Gastroesophageal sphincter (tissue), 4 donors: Measurements from ENCODE around the gene PTHLH. TPM values are rescaled to one million over a fixed set of nuclear protein-coding genes. Genes with fewer than 3 reads are reported as not detected.

Experiments used
- ATAC-seq: fragments of 150-250 bp; one replicate; pipeline ENCODE4 v1.9.1; 2016; ENCODE audit warnings: mild to moderate bottlenecking, moderate library complexity
- H3K27ac ChIP-seq, 4 donors: fragments of 200-600 bp; sonication (generic) in 3 of 4; 1 replicate in 3 of 4; 2 replicates in 1 of 4; pipeline ENCODE4 v1.5.1; 2016 to 2019
- H3K27me3 ChIP-seq: fragments of 200-600 bp; sonication (generic); one replicate; pipeline ENCODE4 v1.5.1; 2019
- H3K36me3 ChIP-seq, 2 donors: fragments of 200-600 bp; sonication (generic); one replicate each; pipeline ENCODE4 v1.5.1; 2019; ENCODE audit warnings: control low read depth in 1 of 2
- H3K4me1 ChIP-seq, 3 donors: fragments of 200-600 bp; sonication (generic); 1 replicate in 2 of 3; 2 replicates in 1 of 3; pipeline ENCODE4 v1.5.1; 2016 to 2019; ENCODE audit warnings: control low read depth in 2 of 3
- H3K4me3 ChIP-seq, 2 donors: fragments of 200-600 bp; sonication (generic); one replicate each; pipeline ENCODE4 v1.5.1; 2019; ENCODE audit warnings: mild to moderate bottlenecking in 1 of 2, moderate library complexity in 1 of 2
- H3K9me3 ChIP-seq, 3 donors: fragments of 200-600 bp; sonication (generic); one replicate each; pipeline ENCODE4 v1.5.1; 2017 to 2019; ENCODE audit warnings: control low read depth in 2 of 3
- EP300 ChIP-seq: sonication (generic); formaldehyde crosslinking; IDR thresholded peaks from one replicate; pipeline ENCODE4 v1.6.1; 2017; ENCODE audit warnings: antibody characterized with exemption, mild to moderate bottlenecking
- POLR2A ChIP-seq, 2 donors: fragments of 450-650 bp; IDR thresholded peaks; one replicate each; pipeline ENCODE4 v1.6.1; 2017; ENCODE audit warnings: antibody characterized with exemption in 2 of 2, mild to moderate bottlenecking in 2 of 2, moderate library complexity in 1 of 2
- POLR2AphosphoS5 ChIP-seq: sonication (generic); formaldehyde crosslinking; IDR thresholded peaks from one replicate; pipeline ENCODE4 v1.6.1; 2017; ENCODE audit warnings: antibody characterized with exemption
- WGBS, 2 donors: methylation state at CpG; one replicate each; pipeline ENCODE4 v1.1.5; 2018; ENCODE audit warnings: low coverage in 1 of 2; 5-methylcytosine and 5-hydroxymethylcytosine counted together
- total RNA-seq, 4 donors: library from RNA; depleted of rRNA; stranded (reverse); fragments of >200 nt; gene quantifications; one replicate each; pipeline ENCODE4 v1.1.0, GENCODE V29; 2016
- TF ChIP-seq, protein P1 (sequence below), 4 experiments: fragments of 200-600 bp in 2 of 4; fragments of 450-650 bp in 2 of 4; sonication (generic) in 1 of 4; IDR thresholded peaks; one replicate each; pipeline ENCODE4 v1.5.1; 2017 to 2019; ENCODE audit warnings: antibody characterized with exemption in 4 of 4, mild to moderate bottlenecking in 2 of 4, moderate library complexity in 2 of 4

Gene PTHLH
- total RNA-seq, 4 donors from 2014 or later = 0.47 to 3.3 (median 1.9) TPM

DNA sequence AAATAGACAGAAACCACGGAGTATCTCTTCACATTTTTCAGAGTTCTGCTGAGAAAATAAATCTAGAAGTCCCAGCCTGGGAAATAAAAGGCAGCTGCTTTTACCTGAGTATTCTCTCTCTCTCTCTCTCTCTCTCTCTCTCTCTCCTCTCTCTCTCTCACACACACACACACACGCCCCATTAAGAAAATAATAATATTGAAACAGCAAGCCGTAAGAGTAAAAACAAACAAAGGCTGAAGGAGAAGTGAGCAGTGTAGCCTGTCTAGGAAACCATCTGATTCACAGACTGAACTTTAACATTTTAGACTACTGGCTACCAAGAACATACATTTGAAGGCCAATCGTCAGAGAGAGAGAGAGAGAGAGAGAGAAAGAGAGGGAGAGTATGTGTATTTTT lies 8.4 kb downstream of the PTHLH start:
- TF ChIP-seq, protein P1, sequence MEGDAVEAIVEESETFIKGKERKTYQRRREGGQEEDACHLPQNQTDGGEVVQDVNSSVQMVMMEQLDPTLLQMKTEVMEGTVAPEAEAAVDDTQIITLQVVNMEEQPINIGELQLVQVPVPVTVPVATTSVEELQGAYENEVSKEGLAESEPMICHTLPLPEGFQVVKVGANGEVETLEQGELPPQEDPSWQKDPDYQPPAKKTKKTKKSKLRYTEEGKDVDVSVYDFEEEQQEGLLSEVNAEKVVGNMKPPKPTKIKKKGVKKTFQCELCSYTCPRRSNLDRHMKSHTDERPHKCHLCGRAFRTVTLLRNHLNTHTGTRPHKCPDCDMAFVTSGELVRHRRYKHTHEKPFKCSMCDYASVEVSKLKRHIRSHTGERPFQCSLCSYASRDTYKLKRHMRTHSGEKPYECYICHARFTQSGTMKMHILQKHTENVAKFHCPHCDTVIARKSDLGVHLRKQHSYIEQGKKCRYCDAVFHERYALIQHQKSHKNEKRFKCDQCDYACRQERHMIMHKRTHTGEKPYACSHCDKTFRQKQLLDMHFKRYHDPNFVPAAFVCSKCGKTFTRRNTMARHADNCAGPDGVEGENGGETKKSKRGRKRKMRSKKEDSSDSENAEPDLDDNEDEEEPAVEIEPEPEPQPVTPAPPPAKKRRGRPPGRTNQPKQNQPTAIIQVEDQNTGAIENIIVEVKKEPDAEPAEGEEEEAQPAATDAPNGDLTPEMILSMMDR (IDR thresholded peaks at IDR 0.05) = no peak
- no peak for TF ChIP-seq EP300
- no peak for TF ChIP-seq POLR2A (IDR thresholded peaks at IDR 0.05)
- TF ChIP-seq POLR2AphosphoS5 = no peak
- ATAC-seq = no peak
- Histone ChIP-seq H3K4me1 (peaks cover 0 to 21% (median 5%) of the 10 kb centered on the region in 3 donors), H3K27me3 (peaks cover 61% of the 10 kb centered on the region), H3K36me3 (no peaks in the 10 kb centered on the region), H3K27ac (no peak overlapping the region), H3K9me3 (no peaks in the 10 kb centered on the region), H3K4me3 (no peak overlapping the region)
- 61 to 77% methylated on average over 3 to 4 of the region's 4 CpGs for WGBS, 2 donors

DNA sequence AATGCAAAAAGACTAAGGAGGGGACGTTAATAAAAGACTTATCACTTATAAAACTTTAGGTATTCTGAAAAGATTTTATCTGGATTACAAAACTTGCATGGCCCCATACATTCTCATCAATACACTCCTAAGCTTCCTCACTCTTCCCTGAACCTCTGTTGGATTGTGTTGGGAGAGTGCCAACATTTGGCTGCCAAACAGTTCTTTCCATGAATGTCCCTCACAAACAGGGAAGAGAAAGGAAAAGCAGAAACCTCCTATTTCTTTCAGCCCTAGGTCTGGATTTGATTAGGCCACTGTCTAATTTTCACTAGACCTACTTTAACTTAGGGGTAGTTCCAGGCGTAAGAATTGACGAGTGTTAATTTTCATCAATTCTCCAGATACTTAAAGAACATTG lies 11.7 kb downstream of the PTHLH start:
- no peak for ATAC-seq
- Histone ChIP-seq H3K36me3 (no peaks in the 10 kb centered on the region), H3K27me3 (peaks cover 29% of the 10 kb centered on the region), H3K4me3 (no peak overlapping the region), H3K4me1 (no peaks in the 10 kb centered on the region), H3K27ac (no peak overlapping the region), H3K9me3 (no peaks in the 10 kb centered on the region)
- TF ChIP-seq POLR2AphosphoS5 = no peak
- no peak for TF ChIP-seq POLR2A (IDR thresholded peaks at IDR 0.05)
- no peak for TF ChIP-seq EP300
- TF ChIP-seq, protein P1 (IDR thresholded peaks at IDR 0.05) = no peak
- 92 to 97% methylated on average over 3 of the region's 3 CpGs for WGBS, 2 donors

DNA sequence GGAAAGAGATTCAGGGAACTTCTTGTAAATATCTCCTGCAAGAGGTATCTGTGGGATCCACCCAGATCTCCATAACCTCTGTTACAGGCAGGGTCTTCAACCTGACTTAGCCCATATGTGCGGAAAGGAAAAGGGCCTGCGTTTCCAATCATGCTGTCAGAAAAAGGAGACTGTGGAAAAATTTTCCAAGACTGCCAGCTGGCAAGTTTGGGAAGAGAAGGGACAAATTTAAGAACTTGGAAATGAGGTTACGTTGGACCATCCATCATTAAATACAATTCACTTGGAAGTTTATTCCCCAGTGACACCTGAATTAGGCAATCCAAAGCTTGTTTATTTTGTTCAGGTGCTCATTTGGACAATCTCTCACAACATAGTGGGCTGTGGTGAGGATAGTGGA lies 13.9 kb downstream of the PTHLH start:
- TF ChIP-seq, protein P1 (IDR thresholded peaks at IDR 0.05) = no peak
- no peaks in the 10 kb centered on the region for H3K4me1 ChIP-seq
- no peaks in the 10 kb centered on the region for H3K36me3 ChIP-seq
- H3K9me3 ChIP-seq = no peaks in the 10 kb centered on the region
- 70 to 83% methylated on average over 3 of the region's 3 CpGs for WGBS, 2 donors
- H3K4me3 ChIP-seq = no peak overlapping the region
- peaks cover 7% of the 10 kb centered on the region for H3K27me3 ChIP-seq
- no peak overlapping the region for H3K27ac ChIP-seq
- no peak for ATAC-seq

DNA sequence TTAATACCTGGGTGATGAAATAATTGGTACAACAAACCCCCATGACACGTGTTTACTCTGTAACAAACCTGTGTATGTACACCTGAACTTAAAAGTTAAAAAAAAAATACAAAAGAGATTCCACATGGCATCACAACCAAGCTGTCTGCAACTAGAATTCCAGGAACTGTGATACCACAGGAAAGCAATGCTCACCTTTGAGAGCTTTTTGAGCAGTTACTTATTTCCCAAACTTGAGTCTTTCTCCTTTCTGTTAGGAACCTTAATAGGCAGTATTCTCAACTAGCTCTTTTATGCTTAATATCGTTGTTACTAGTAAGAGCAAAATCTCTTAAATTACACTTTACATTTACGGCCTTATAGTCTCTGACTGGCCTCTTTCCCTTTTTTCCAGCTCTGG lies 15.2 kb downstream of the PTHLH start:
- Histone ChIP-seq H3K4me1 (no peaks in the 10 kb centered on the region), H3K4me3 (no peak overlapping the region), H3K27ac (no peak overlapping the region), H3K27me3 (no peaks in the 10 kb centered on the region), H3K9me3 (no peaks in the 10 kb centered on the region), H3K36me3 (no peaks in the 10 kb centered on the region)
- no peak for TF ChIP-seq POLR2AphosphoS5
- no peak for TF ChIP-seq POLR2A (IDR thresholded peaks at IDR 0.05)
- TF ChIP-seq, protein P1 (IDR thresholded peaks at IDR 0.05) = no peak
- ATAC-seq = no peak
- WGBS, 2 donors = 82 to 87% methylated on average over 3 of the region's 3 CpGs

DNA sequence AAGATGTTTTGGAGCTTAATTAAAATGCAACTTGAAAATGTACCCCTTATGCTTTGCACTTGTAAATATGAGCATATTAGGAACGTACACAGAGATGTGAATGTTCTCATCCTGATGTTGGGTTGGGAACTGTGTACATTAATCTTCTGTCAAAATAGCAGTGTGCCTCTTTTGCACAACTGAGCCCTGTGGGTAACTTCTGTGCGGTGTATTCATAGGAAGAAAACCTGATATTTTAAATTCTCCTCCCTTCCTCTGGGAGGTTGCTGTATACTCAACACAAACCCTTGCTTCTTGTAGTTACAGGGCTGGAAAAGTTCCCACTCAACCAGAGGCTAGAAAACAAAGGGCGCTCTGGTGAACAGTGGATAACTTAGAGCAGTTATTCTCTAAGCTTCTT lies 18.7 kb downstream of the PTHLH start:
- Histone ChIP-seq H3K27ac (no peak overlapping the region), H3K4me3 (no peak overlapping the region), H3K36me3 (no peaks in the 10 kb centered on the region), H3K4me1 (no peaks in the 10 kb centered on the region), H3K27me3 (no peaks in the 10 kb centered on the region), H3K9me3 (no peaks in the 10 kb centered on the region)
- TF ChIP-seq, protein P1 (IDR thresholded peaks at IDR 0.05) = no peak
- TF ChIP-seq POLR2A (IDR thresholded peaks at IDR 0.05) (no peak), POLR2AphosphoS5 (no peak), EP300 (no peak)
- no peak for ATAC-seq
- 79 to 81% methylated on average over 2 to 3 of the region's 3 CpGs for WGBS, 2 donors
